ENCODE data around the gene PSMC3. TPM values are rescaled to one million over a fixed set of nuclear protein-coding genes. Genes with fewer than 3 reads are reported as not detected.
A peak's percentile ranks its signal among the peaks of the same experiment; 100 is the strongest.

PSMC3 gene
- total RNA-seq, 1 donor from 2014 or later, result 97.2 TPM

DNA sequence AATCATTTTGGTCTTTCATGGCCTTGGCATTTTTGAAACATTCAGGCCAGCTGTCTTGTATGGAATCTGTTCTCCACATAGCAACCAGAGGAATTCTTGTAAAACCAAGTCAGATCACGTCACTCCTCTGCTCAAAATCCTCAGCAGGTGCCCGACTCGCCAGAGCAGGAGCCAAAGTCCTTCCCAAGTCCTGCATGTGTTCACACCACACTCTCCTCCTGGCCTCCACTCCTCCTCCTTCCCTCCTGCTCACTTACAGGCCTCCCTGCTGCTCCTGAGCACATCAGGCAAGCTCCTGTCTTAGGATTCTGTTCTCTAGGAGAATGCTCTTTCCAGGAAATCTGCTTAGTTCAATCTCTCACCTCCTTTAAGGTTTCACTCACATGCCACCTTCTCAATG lies 6.9 kb upstream of the PSMC3 start:
- no peak overlapping the region for H3K27ac Mint-ChIP-seq
- DNase-seq (ENCODE audit: low spot score in 2 of 2, unreplicated experiment in 2 of 2), result no peak
- no peaks in the 10 kb centered on the region for H3K9me3 Mint-ChIP-seq
- H3K4me3 Mint-ChIP-seq, result no peak overlapping the region
- TF ChIP-seq, protein P1, sequence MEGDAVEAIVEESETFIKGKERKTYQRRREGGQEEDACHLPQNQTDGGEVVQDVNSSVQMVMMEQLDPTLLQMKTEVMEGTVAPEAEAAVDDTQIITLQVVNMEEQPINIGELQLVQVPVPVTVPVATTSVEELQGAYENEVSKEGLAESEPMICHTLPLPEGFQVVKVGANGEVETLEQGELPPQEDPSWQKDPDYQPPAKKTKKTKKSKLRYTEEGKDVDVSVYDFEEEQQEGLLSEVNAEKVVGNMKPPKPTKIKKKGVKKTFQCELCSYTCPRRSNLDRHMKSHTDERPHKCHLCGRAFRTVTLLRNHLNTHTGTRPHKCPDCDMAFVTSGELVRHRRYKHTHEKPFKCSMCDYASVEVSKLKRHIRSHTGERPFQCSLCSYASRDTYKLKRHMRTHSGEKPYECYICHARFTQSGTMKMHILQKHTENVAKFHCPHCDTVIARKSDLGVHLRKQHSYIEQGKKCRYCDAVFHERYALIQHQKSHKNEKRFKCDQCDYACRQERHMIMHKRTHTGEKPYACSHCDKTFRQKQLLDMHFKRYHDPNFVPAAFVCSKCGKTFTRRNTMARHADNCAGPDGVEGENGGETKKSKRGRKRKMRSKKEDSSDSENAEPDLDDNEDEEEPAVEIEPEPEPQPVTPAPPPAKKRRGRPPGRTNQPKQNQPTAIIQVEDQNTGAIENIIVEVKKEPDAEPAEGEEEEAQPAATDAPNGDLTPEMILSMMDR (IDR thresholded peaks at IDR 0.05; ENCODE audit: unreplicated experiment), result no peak
- peaks cover 2% of the 10 kb centered on the region for H3K4me1 Mint-ChIP-seq
- no peaks in the 10 kb centered on the region for H3K27me3 Mint-ChIP-seq (ENCODE audit: low read depth)
- H3K36me3 Mint-ChIP-seq, result no peaks in the 10 kb centered on the region

DNA sequence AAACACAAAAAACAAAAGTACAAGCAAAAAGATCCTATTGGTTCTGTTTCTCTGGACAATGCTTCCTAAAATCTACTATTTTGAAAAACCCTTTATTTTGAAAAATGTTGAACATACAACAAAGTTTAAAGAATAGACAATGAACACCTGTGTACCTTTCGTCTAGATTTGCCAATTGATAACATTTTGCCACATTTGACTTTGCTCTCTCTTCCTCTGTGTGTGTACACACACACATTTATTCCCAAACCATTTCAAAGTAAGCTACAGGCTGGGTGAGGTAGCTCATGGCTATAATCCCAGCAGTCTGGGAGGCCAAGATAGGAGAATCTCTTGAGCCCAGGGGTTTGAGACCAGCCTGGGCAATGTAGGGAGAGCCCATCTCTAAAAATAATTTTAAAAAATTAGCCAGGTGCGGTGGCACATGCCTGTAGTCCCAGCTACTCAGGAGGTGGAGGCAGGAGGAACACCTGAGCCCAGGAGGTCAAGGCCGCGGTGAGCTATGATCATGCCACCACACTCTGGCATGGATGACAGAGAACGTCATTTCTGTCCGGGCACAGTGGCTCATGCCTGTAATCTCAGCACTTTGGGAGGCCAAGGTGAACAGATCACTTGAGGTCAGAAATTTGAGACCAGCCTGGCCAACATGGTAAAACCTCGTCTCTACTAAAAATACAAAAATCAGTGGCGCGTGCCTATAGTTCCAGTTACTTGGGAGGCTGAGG lies 5.3 kb upstream of the PSMC3 start:
- Mint-ChIP-seq H3K4me1 (peaks cover 2% of the 10 kb centered on the region), H3K36me3 (no peaks in the 10 kb centered on the region), H3K4me3 (no peak overlapping the region), H3K27ac (no peak overlapping the region), H3K27me3 (ENCODE audit: low read depth) (no peaks in the 10 kb centered on the region), H3K9me3 (no peaks in the 10 kb centered on the region)
- no peak for DNase-seq (ENCODE audit: low spot score in 2 of 2, unreplicated experiment in 2 of 2)
- TF ChIP-seq, protein P1 (IDR thresholded peaks at IDR 0.05; ENCODE audit: unreplicated experiment), result no peak

DNA sequence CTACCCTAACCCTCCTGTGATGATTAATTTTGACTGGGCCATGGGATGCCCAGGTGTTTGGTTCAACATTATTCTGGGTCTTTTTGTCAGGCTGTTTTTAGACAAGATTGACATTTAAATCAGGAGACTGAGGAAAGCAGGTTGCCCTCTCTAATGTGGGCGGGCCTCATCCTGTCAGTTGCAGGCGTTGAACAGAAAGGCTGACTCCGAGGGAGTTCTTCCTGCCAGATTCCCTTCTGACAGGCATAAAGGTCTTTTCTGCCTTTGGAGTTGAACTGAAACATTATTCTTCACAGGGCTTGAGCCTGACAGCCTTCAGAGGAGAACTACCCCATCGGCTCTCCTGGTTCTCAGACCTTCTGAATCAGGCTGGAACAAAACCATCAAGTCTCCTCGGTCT lies 4.3 kb upstream of the PSMC3 start:
- Mint-ChIP-seq H3K9me3 (no peaks in the 10 kb centered on the region), H3K36me3 (peaks cover 3% of the 10 kb centered on the region), H3K27me3 (ENCODE audit: low read depth) (no peaks in the 10 kb centered on the region), H3K27ac (no peak overlapping the region), H3K4me3 (no peak overlapping the region), H3K4me1 (peaks cover 8% of the 10 kb centered on the region)
- TF ChIP-seq, protein P1 (IDR thresholded peaks at IDR 0.05; ENCODE audit: unreplicated experiment), result no peak
- DNase-seq (ENCODE audit: low spot score in 2 of 2, unreplicated experiment in 2 of 2), result no peak

DNA sequence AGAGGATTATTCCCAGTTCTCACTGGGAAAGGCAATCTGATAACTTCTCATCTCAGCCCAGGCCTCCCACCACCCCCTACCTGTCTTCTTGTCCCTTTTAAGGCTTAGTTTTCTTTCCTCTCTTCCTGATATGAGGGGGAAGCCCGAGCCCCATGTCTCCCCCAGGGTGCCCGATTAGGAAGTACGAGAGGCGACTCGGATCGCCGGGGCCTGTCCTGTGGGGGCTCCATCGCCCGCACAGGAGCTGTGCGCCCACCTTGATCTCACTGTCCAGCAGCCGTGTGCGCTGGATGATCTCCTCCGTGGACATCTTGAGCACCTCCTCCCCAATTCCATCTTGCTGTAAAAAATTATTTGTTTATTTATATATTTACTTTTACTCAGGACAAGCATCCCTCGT lies 628 bp downstream of the PSMC3 start:
- TF ChIP-seq, protein P1 (IDR thresholded peaks at IDR 0.05; ENCODE audit: unreplicated experiment), result no peak
- Mint-ChIP-seq H3K36me3 (peaks cover 15% of the 10 kb centered on the region), H3K4me1 (peaks cover 16% of the 10 kb centered on the region), H3K27ac (peak overlapping the region; percentile 99), H3K9me3 (no peaks in the 10 kb centered on the region), H3K27me3 (ENCODE audit: low read depth) (no peaks in the 10 kb centered on the region), H3K4me3 (peak overlapping the region; percentile 100)
- DNase-seq (ENCODE audit: low spot score in 2 of 2, unreplicated experiment in 2 of 2), result no peak

DNA sequence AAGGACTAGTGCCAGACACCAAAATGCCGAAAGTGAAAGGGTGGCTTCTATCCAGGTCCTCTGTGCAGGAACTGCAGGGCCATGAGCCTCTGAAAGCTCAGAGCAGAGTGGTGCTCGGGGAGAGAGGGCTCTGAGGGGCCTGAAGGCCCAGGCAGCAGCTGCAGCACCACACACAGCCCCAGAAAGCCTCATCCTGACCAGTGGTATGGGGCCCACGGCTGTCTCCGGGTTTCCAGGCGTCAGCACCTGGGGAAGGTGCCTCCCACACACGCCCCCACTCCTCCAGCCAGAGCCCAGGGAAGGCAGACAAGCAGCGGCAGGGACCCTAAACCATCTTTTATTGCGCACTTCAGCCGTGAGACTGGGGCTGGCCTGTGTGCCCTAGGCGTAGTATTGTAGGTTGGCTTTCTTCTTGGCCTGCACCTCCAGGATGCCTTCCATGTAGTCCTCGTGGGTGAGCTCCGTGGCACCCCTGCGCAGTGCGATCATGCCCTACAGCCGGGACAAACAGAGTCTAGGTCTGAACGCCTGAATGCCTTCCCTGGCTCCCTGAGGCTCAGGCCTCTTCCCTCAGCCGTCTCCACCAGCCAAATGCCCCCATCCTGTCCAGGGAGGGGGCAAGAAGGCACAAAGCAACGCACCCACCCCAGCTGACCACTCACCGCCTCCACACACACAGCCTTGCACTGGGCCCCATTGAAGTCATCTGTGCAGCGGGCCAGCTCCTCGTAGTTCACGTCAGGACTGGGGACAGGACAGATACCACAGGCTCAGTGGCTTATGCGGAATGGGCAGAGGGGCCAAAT lies 7.6 kb downstream of the PSMC3 start:
- H3K27ac Mint-ChIP-seq, result no peak overlapping the region
- no peaks in the 10 kb centered on the region for H3K27me3 Mint-ChIP-seq (ENCODE audit: low read depth)
- peaks cover 13% of the 10 kb centered on the region for H3K36me3 Mint-ChIP-seq

More for the DNA sequence above, 7.6 kb downstream of the PSMC3 start:
- DNase-seq (ENCODE audit: low spot score in 2 of 2, unreplicated experiment in 2 of 2), result no peak
- Mint-ChIP-seq H3K9me3 (no peaks in the 10 kb centered on the region), H3K4me1 (peaks cover 13% of the 10 kb centered on the region), H3K4me3 (no peak overlapping the region)
- TF ChIP-seq, protein P1 (IDR thresholded peaks at IDR 0.05; ENCODE audit: unreplicated experiment), result no peak

Measured in mesothelial cell of epicardium (in vitro differentiated cells).